DMS153 treated with DMSO at 0.1 percent for 48 hours (cell line): ENCODE measurements around the gene DOK7.
"Not testable (repeated sequence)": the region's sequence is repeated elsewhere in the genome, so short reads cannot be mapped to it uniquely, and the experiment has no call there.

Source experiments
- DNase-seq: peaks from one replicate; lab custom pipeline; 2025; ENCODE audit not compliant: unreplicated experiment; lab: John Stamatoyannopoulos, UW

The DOK7 gene

GRCh38 chr4:3500634-3501101 lies 37.6 kb downstream of the DOK7 start:
- DNase-seq: no peak

- DNase-seq: no peak
Observed at GRCh38 chr4:3501126-3501824, 38.2 kb downstream of the DOK7 start.

- no peak for DNase-seq
Observed at GRCh38 chr4:3501825-3502425, 38.8 kb downstream of the DOK7 start.

- DNase-seq: no peak
Observed at GRCh38 chr4:3502941-3503936, 40.1 kb downstream of the DOK7 start.

GRCh38 chr4:3505231-3505630 lies 42.1 kb downstream of the DOK7 start:
- no peak for DNase-seq

- DNase-seq: no peak
Observed at GRCh38 chr4:3508542-3508941, 45.4 kb downstream of the DOK7 start.

GRCh38 chr4:3510481-3510880 lies 47.4 kb downstream of the DOK7 start:
- no peak for DNase-seq

- no peak for DNase-seq
Observed at GRCh38 chr4:3511187-3511586, 48.1 kb downstream of the DOK7 start.

- DNase-seq: not testable (repeated sequence)
Observed at GRCh38 chr4:3511601-3512000, 48.5 kb downstream of the DOK7 start.

- no peak for DNase-seq
Observed at GRCh38 chr4:3512279-3512678, 49.2 kb downstream of the DOK7 start.

GRCh38 chr4:3512719-3513118 lies 49.6 kb downstream of the DOK7 start:
- DNase-seq: no peak

- DNase-seq: no peak
Observed at GRCh38 chr4:3513807-3514206, 50.7 kb downstream of the DOK7 start.

GRCh38 chr4:3514221-3514780 lies 51.2 kb downstream of the DOK7 start:
- no peak for DNase-seq

GRCh38 chr4:3514806-3515501 lies 51.8 kb downstream of the DOK7 start:
- DNase-seq: no peak

- DNase-seq: no peak
Observed at GRCh38 chr4:3515646-3516045, 52.5 kb downstream of the DOK7 start.

GRCh38 chr4:3516061-3516835 lies 53.1 kb downstream of the DOK7 start:
- DNase-seq: no peak

GRCh38 chr4:3516836-3517730 lies 54.0 kb downstream of the DOK7 start:
- DNase-seq: no peak

- DNase-seq: no peak
Observed at GRCh38 chr4:3517731-3518510, 54.8 kb downstream of the DOK7 start.
